Endothelial cell of umbilical vein (primary cell): ENCODE results near the gene LONRF2. TPM values are rescaled to one million over a fixed set of nuclear protein-coding genes. Genes with fewer than 3 reads are reported as not detected.

ENCODE experiments used
- BruUV-seq: library from RNA; stranded (reverse); fragments of 400-500 nt; replicated peaks from 2 replicates; lab custom pipeline; 2021; lab: Mats Ljungman, UMichigan
- CTCF ChIA-PET: fragments of 300-600, 350-600 bp; sonication (Branson Sonifier 250); formaldehyde crosslinking; loops from one replicate; lab custom pipeline; 2021; ENCODE audit warnings: antibody characterized with exemption, inconsistent platforms; lab: Charles Lee
- POLR2A ChIA-PET: fragments of 300-600, 350-600 bp; sonication (Branson Sonifier 250); formaldehyde crosslinking; loops from one replicate; lab custom pipeline; 2021; ENCODE audit warnings: antibody characterized with exemption, inconsistent platforms; lab: Charles Lee
- DNase-seq: peaks from one replicate; pipeline ENCODE4 v3.0.0-alpha.2; 2011; ENCODE audit warnings: low read depth, low spot score
- FAIRE-seq: peaks from 2 replicates; lab custom pipeline; 2011; peaks lifted over from hg19 to GRCh38; lab: Jason Lieb, UNC
- H2AFZ ChIP-seq: 2 replicates; pipeline ENCODE4 v1.6.0; 2012; ENCODE audit warnings: low read depth, low read length, control low read depth, inconsistent platforms
- H3K27ac ChIP-seq: 2 replicates; pipeline ENCODE4 v1.5.1; 2011; ENCODE audit warnings: low read depth, mild to moderate bottlenecking, control low read depth, low read length, moderate library complexity; ENCODE audit not compliant: insufficient read depth
- H3K27me3 ChIP-seq, 2 experiments: 2 replicates each; pipeline versions ENCODE4 v1.6.0 to v1.6.1; 2011; ENCODE audit warnings: low read length in 2 of 2, mixed read lengths in 1 of 2; ENCODE audit not compliant: control insufficient read depth in 2 of 2, insufficient read depth in 2 of 2
- H3K36me3 ChIP-seq, 2 experiments: 2 replicates in 1 of 2; 3 replicates in 1 of 2; pipeline ENCODE4 v1.5.1; 2011; ENCODE audit warnings: low read length in 2 of 2, mild to moderate bottlenecking in 1 of 2, moderate library complexity in 1 of 2; ENCODE audit not compliant: control insufficient read depth in 2 of 2, insufficient read depth in 2 of 2; ENCODE audit errors: extremely low read depth in 1 of 2
- H3K4me1 ChIP-seq: 3 replicates; pipeline ENCODE4 v1.5.1; 2011; ENCODE audit warnings: mild to moderate bottlenecking, low read length; ENCODE audit not compliant: control insufficient read depth, insufficient read depth; ENCODE audit errors: extremely low read depth
- H3K4me2 ChIP-seq: 2 replicates; pipeline ENCODE4 v1.6.1; 2011; ENCODE audit warnings: low read length, control low read depth, mixed read lengths; ENCODE audit not compliant: insufficient read depth
- H3K4me3 ChIP-seq, 3 experiments: fragments of 200-600 bp in 1 of 3; sonication (generic), shearing (Covaris generic) in 1 of 3; replicated peaks in 1 of 3; 2 replicates each; pipeline ENCODE4 v1.5.1; 2011 to 2016; ENCODE audit warnings: control low read depth in 3 of 3, low read length in 3 of 3, mild to moderate bottlenecking in 2 of 3, inconsistent platforms in 1 of 3, low read depth in 1 of 3, moderate library complexity in 1 of 3; ENCODE audit not compliant: insufficient read depth in 1 of 3
- H3K79me2 ChIP-seq: 2 replicates; pipeline ENCODE4 v1.6.0; 2012; ENCODE audit warnings: low read length, inconsistent platforms; ENCODE audit not compliant: control insufficient read depth, insufficient read depth
- H3K9ac ChIP-seq: replicated peaks from 2 replicates; pipeline ENCODE3; 2011; ENCODE audit warnings: low read length, control low read depth; ENCODE audit not compliant: insufficient read depth; ENCODE audit errors: extremely low read depth
- H3K9me1 ChIP-seq: replicated peaks from 3 replicates; pipeline ENCODE4 v1.6.0; 2011; ENCODE audit warnings: mild to moderate bottlenecking, low read length; ENCODE audit not compliant: control insufficient read depth, insufficient read depth; ENCODE audit errors: extremely low read depth
- H3K9me3 ChIP-seq: replicated peaks from 2 replicates; pipeline ENCODE4 v1.5.1; 2012; ENCODE audit warnings: low read length, inconsistent platforms; ENCODE audit not compliant: control insufficient read depth, insufficient read depth
- H4K20me1 ChIP-seq: replicated peaks from 2 replicates; pipeline ENCODE3; 2011; ENCODE audit warnings: mild to moderate bottlenecking, low read length; ENCODE audit not compliant: control insufficient read depth, insufficient read depth; ENCODE audit errors: extremely low read depth
- EZH2 ChIP-seq: IDR thresholded peaks from 2 replicates; pipeline ENCODE4 v1.6.1; 2012; ENCODE audit warnings: borderline replicate concordance, low read depth, mild to moderate bottlenecking, moderate library complexity, low read length, inconsistent platforms; ENCODE audit not compliant: severe bottlenecking
- FOS ChIP-seq: IDR thresholded peaks from 2 replicates; pipeline ENCODE4 v1.6.1; 2011; ENCODE audit warnings: mild to moderate bottlenecking, low read length, moderate library complexity, borderline replicate concordance; ENCODE audit not compliant: insufficient read depth
- GATA2 ChIP-seq: IDR thresholded peaks from 2 replicates; pipeline ENCODE4 v1.7.0; 2011; ENCODE audit warnings: low read depth, mild to moderate bottlenecking, moderate library complexity, mixed read lengths, low read length; ENCODE audit not compliant: insufficient read length, insufficient read depth
- JUN ChIP-seq: IDR thresholded peaks from 2 replicates; pipeline ENCODE4 v1.6.1; 2011; ENCODE audit warnings: borderline replicate concordance, low read depth; ENCODE audit not compliant: insufficient read length, insufficient read depth
- MAX ChIP-seq: IDR thresholded peaks from 2 replicates; pipeline ENCODE4 v1.6.1; 2011; ENCODE audit not compliant: insufficient read depth, insufficient read length
- MYC ChIP-seq: IDR thresholded peaks from one replicate; pipeline ENCODE4 v1.6.1; 2011; ENCODE audit warnings: mild to moderate bottlenecking, low read depth, low read length
- POLR2A ChIP-seq: IDR thresholded peaks from 2 replicates; pipeline ENCODE4 v1.6.1; 2012; ENCODE audit warnings: low read depth, mild to moderate bottlenecking, control low read depth, low read length
- POLR2AphosphoS5 ChIP-seq: IDR thresholded peaks from 2 replicates; pipeline ENCODE4 v1.6.1; 2012; ENCODE audit warnings: low read depth, mild to moderate bottlenecking, control low read depth, low read length, moderate library complexity; ENCODE audit not compliant: insufficient read depth
- dilution Hi-C: fragments of 300-500 bp; cut with MboI; formaldehyde crosslinking; loops from one replicate; pipeline ENCODE4 v1.15.0; 2019; ENCODE audit warnings: low sequenced_read_pairs; ENCODE audit not compliant: extremely low pct_ligation_motif_present
- intact Hi-C: fragments of 100-400 bp; cut with micrococcal nuclease; formaldehyde crosslinking; loops from one replicate; pipeline ENCODE4 v1.10.0; 2022
- polyA plus RNA-seq, 4 experiments: library from polyadenylated mRNA; depleted of rRNA in 3 of 4; stranded (reverse) in 3 of 4; unstranded in 1 of 4; fragments of >200 nt; gene quantifications; 2 replicates each; pipeline versions ENCODE4 v1.2.1 to v1.2.3, GENCODE V29; 2011 to 2012; ENCODE audit warnings: missing spikeins in 1 of 4
- total RNA-seq: library from RNA; stranded (reverse); gene quantifications from 2 replicates; pipeline ENCODE4 v1.2.3, GENCODE V29; 2021
- TF ChIP-seq, protein P1 (sequence below), 2 donors: IDR thresholded peaks; 1 replicate in 1 of 2; 2 replicates in 1 of 2; pipeline ENCODE4 v1.5.1; 2011; ENCODE audit warnings: low read length in 2 of 2, mild to moderate bottlenecking in 2 of 2, moderate library complexity in 2 of 2, control low read depth in 1 of 2, inconsistent platforms in 1 of 2, low read depth in 1 of 2; ENCODE audit not compliant: insufficient read depth in 1 of 2; ENCODE audit errors: extremely low read depth in 1 of 2

Gene LONRF2
- total and polyA plus RNA-seq, 2 donors (not counting 3 experiments of a cell fraction or from before 2014, with no cell fraction given) = 0.03 TPM; not detected in 1

GRCh38 chr2:100269889-100270288 is 52.4 kb downstream of the LONRF2 start:
- intact Hi-C loops = no loop called here
- Histone ChIP-seq H3K27me3 (peaks cover 0 to 2% of the 10 kb centered on the region in 2 experiments), H3K36me3 (no peaks in the 10 kb centered on the region), H4K20me1 (no peaks in the 10 kb centered on the region), H3K4me3 (no peak overlapping the region), H3K4me2 (no peak overlapping the region), H2AFZ (no peak overlapping the region), H3K9ac (no peak overlapping the region), H3K27ac (no peak overlapping the region), H3K4me1 (no peaks in the 10 kb centered on the region), H3K9me3 (no peaks in the 10 kb centered on the region), H3K79me2 (no peaks in the 10 kb centered on the region), H3K9me1 (no peaks in the 10 kb centered on the region)
- BruUV-seq = no TSS peak
- TF ChIP-seq GATA2 (no peak), POLR2AphosphoS5 (no peak), JUN (no peak), MYC (no peak), EZH2 (no peak), POLR2A (no peak), FOS (no peak), MAX (no peak)
- TF ChIP-seq, protein P1, sequence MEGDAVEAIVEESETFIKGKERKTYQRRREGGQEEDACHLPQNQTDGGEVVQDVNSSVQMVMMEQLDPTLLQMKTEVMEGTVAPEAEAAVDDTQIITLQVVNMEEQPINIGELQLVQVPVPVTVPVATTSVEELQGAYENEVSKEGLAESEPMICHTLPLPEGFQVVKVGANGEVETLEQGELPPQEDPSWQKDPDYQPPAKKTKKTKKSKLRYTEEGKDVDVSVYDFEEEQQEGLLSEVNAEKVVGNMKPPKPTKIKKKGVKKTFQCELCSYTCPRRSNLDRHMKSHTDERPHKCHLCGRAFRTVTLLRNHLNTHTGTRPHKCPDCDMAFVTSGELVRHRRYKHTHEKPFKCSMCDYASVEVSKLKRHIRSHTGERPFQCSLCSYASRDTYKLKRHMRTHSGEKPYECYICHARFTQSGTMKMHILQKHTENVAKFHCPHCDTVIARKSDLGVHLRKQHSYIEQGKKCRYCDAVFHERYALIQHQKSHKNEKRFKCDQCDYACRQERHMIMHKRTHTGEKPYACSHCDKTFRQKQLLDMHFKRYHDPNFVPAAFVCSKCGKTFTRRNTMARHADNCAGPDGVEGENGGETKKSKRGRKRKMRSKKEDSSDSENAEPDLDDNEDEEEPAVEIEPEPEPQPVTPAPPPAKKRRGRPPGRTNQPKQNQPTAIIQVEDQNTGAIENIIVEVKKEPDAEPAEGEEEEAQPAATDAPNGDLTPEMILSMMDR (IDR thresholded peaks at IDR 0.05; ENCODE audit: extremely low read depth in 1 of 2, insufficient read depth in 1 of 2, low read depth in 1 of 2, low read length in 2 of 2) = no peak
- dilution Hi-C loops = no loop called here
- ChIA-PET POLR2A (no interaction called here), CTCF (interaction anchor here (1.6 kb wide), 2 partner anchors 111 to 711 kb away, joined by 5 to 9 read pairs; no protein-coding TSS in a partner anchor)
- FAIRE-seq (no peak), DNase-seq (no peak)
